ENCODE results near the gene LILRB2. TPM values are rescaled to one million over a fixed set of nuclear protein-coding genes. Genes with fewer than 3 reads are reported as not detected.
A peak's percentile ranks its signal among the peaks of the same experiment; 100 is the strongest.

LILRB2 gene
- polyA plus RNA-seq, 3 donors: 111 to 574 (median 172) TPM

GRCh38 chr19:54266133-54266532 is 14.8 kb downstream of the LILRB2 start:
- Histone ChIP-seq H3K4me1 (ENCODE audit: control insufficient read depth in 1 of 2, insufficient read depth in 2 of 2, low read length in 2 of 2) (peaks cover 35 to 53% of the 10 kb centered on the region in 2 donors), H3K36me3 (replicated peaks in 1 of 2; ENCODE audit: control insufficient read depth in 1 of 2, insufficient read depth in 2 of 2, low read length in 2 of 2) (no peaks in the 10 kb centered on the region), H3K27ac (ENCODE audit: low read depth in 1 of 2, low read length in 2 of 2) (no peak overlapping the region), H2AFZ (ENCODE audit: insufficient read depth, low read depth, low read length, poor library complexity, severe bottlenecking) (peak overlapping the region; percentile 29), H4K20me1 (ENCODE audit: insufficient read depth, low read length) (no peaks in the 10 kb centered on the region), H3K9me3 (replicated peaks in 1 of 2; ENCODE audit: control insufficient read depth in 1 of 2, insufficient read depth in 1 of 2, low read length in 2 of 2) (no peaks in the 10 kb centered on the region), H3K79me2 (ENCODE audit: insufficient read depth, low read length) (no peaks in the 10 kb centered on the region), H3K9ac (ENCODE audit: insufficient read depth, low read length, poor library complexity, severe bottlenecking) (no peak overlapping the region), H3K4me2 (replicated peaks; ENCODE audit: extremely low read depth, low read length, poor library complexity, severe bottlenecking) (peak overlapping the region; percentile 27), H3K4me3 (replicated peaks in 1 of 3; ENCODE audit: low read depth in 2 of 3, low read length in 3 of 3) (no peak overlapping the region), H3K27me3 (ENCODE audit: control insufficient read depth in 2 of 2, insufficient read depth in 2 of 2, low read length in 2 of 2) (no peaks in the 10 kb centered on the region)
- TF ChIP-seq CTCF (IDR thresholded peaks at IDR 0.05): peak; percentile 88
- Mint-ChIP-seq H3K4me3 (peak overlapping the region in 1 of 2 donors; percentile 20), H3K27ac (peak overlapping the region in 3 of 7 donors; percentile 30 to 84 (median 48)), H3K36me3 (no peaks in the 10 kb centered on the region), H3K4me1 (peaks cover 39% of the 10 kb centered on the region), H3K27me3 (ENCODE audit: low read depth in 3 of 3) (peaks cover 0 to 2% (median 0%) of the 10 kb centered on the region in 3 donors), H3K9me3 (no peaks in the 10 kb centered on the region)
- WGBS (ENCODE audit: insufficient coverage): 22% methylated on average over 4 of the region's 6 CpGs
- peak; percentile 71 to 81 (median 77) for DNase-seq
- intact Hi-C loops (cut with micrococcal nuclease): loop anchor here in 1 of 2 donors (2.0 to 10.0 kb wide), 2 partner anchors 15 to 49 kb away; partner anchors contain the start of genes LILRA5 and LILRB2

GRCh38 chr19:54262470-54262869 is 18.4 kb downstream of the LILRB2 start:
- Histone ChIP-seq H3K27me3 (ENCODE audit: control insufficient read depth in 2 of 2, insufficient read depth in 2 of 2, low read length in 2 of 2) (no peaks in the 10 kb centered on the region), H3K4me1 (ENCODE audit: control insufficient read depth in 1 of 2, insufficient read depth in 2 of 2, low read length in 2 of 2) (peaks cover 8 to 17% of the 10 kb centered on the region in 2 donors), H3K4me2 (replicated peaks; ENCODE audit: extremely low read depth, low read length, poor library complexity, severe bottlenecking) (no peak overlapping the region), H3K9ac (ENCODE audit: insufficient read depth, low read length, poor library complexity, severe bottlenecking) (no peak overlapping the region), H3K27ac (ENCODE audit: low read depth in 1 of 2, low read length in 2 of 2) (no peak overlapping the region), H3K36me3 (replicated peaks in 1 of 2; ENCODE audit: control insufficient read depth in 1 of 2, insufficient read depth in 2 of 2, low read length in 2 of 2) (no peaks in the 10 kb centered on the region), H2AFZ (ENCODE audit: insufficient read depth, low read depth, low read length, poor library complexity, severe bottlenecking) (no peak overlapping the region), H3K4me3 (replicated peaks in 1 of 3; ENCODE audit: low read depth in 2 of 3, low read length in 3 of 3) (no peak overlapping the region), H3K79me2 (ENCODE audit: insufficient read depth, low read length) (no peaks in the 10 kb centered on the region), H4K20me1 (ENCODE audit: insufficient read depth, low read length) (no peaks in the 10 kb centered on the region), H3K9me3 (replicated peaks in 1 of 2; ENCODE audit: control insufficient read depth in 1 of 2, insufficient read depth in 1 of 2, low read length in 2 of 2) (no peaks in the 10 kb centered on the region)
- no peak overlapping the region for H3K27ac Mint-ChIP-seq
- no peak for DNase-seq
- no peaks in the 10 kb centered on the region for H3K36me3 Mint-ChIP-seq
- no peaks in the 10 kb centered on the region for H3K9me3 Mint-ChIP-seq
- peaks cover 0 to 6% (median 3%) of the 10 kb centered on the region in 3 donors for H3K27me3 Mint-ChIP-seq (ENCODE audit: low read depth in 3 of 3)
- H3K4me3 Mint-ChIP-seq: no peak overlapping the region
- no CpG with 5 or more reads among the region's 2 CpGs for WGBS (ENCODE audit: insufficient coverage)
- TF ChIP-seq CTCF (IDR thresholded peaks at IDR 0.05): no peak
- intact Hi-C loops (cut with micrococcal nuclease): loop anchor here in 1 of 2 donors (10.0 kb wide), 1 partner anchor 52 kb away; the partner anchor contains the start of gene LILRA5
- peaks cover 17% of the 10 kb centered on the region for H3K4me1 Mint-ChIP-seq
